Pancreas (tissue), 10 donors: ENCODE data around the gene CD300H. TPM values are rescaled to one million over a fixed set of nuclear protein-coding genes. Genes with fewer than 3 reads are reported as not detected.
A peak's percentile ranks its signal among the peaks of the same experiment; 100 is the strongest.

Source experiments
- ATAC-seq, 4 donors: fragments of 200-7000 bp; cut with Tn5 transposase; one replicate each; pipeline versions ENCODE4 v1.8.0 to v1.9.1; 2020; ENCODE audit warnings: mild to moderate bottlenecking in 4 of 4, moderate library complexity in 4 of 4
- DNase-seq, 6 donors: peaks; one replicate each; pipeline ENCODE4 v3.0.0-alpha.2; 2020
- FAIRE-seq: peaks from 2 replicates; lab custom pipeline; 2012; peaks lifted over from hg19 to GRCh38; lab: Jason Lieb, UNC
- H3K27ac ChIP-seq, 4 donors: fragments of 200-600 bp; sonication (generic); 1 replicate in 3 of 4; 2 replicates in 1 of 4; pipeline versions ENCODE4 v1.5.0 to v1.8.0; 2020
- H3K27me3 ChIP-seq, 4 donors: fragments of 200-600 bp; one replicate each; pipeline ENCODE4 v1.8.0; 2021
- H3K36me3 ChIP-seq, 3 donors: fragments of 200-600 bp; sonication (generic) in 1 of 3; one replicate each; pipeline versions ENCODE4 v1.5.0 to v1.8.0; 2020 to 2021
- H3K4me1 ChIP-seq, 3 donors: fragments of 200-600 bp; one replicate each; pipeline ENCODE4 v1.8.0; 2021
- H3K4me3 ChIP-seq, 4 donors: fragments of 200-600 bp; sonication (generic) in 2 of 4; one replicate each; pipeline versions ENCODE4 v1.5.0 to v1.8.0; 2020 to 2021
- H3K9me3 ChIP-seq, 4 donors: fragments of 200-600 bp; one replicate each; pipeline ENCODE4 v1.8.0; 2021
- CTCF ChIP-seq, 4 donors: fragments of 200-600 bp; sonication (generic) in 3 of 4; IDR thresholded peaks; one replicate each; pipeline versions ENCODE4 v1.5.0 to v1.8.0; 2021; ENCODE audit warnings: antibody characterized with exemption in 4 of 4
- WGBS, 2 donors: extraction: QIAGEN DNeasy Blood & Tissue Kit; methylation state at CpG; one replicate each; pipeline ENCODE4 v1.1.7; 2013; 5-methylcytosine and 5-hydroxymethylcytosine counted together
- intact Hi-C, 3 donors: fragments of 100-400 bp; cut with DNase I; formaldehyde crosslinking; loops; one replicate each; pipeline versions ENCODE4 v1.11.1 to v1.14.2; 2022
- polyA plus RNA-seq, 2 donors: library from polyadenylated mRNA; stranded (reverse); fragments of 200-250 nt; gene quantifications; one replicate each; pipeline ENCODE4 v1.2.3, GENCODE V29; 2013
- total RNA-seq, 6 donors: library from RNA; stranded (reverse); fragmentation: NEBNext Ultra II Directional in 4 of 6; extraction: Animal tissue kit (Norgen Biotek cat#: 25700) in 4 of 6; gene quantifications; one replicate each; pipeline versions ENCODE4 v1.2.1 to v1.2.4, GENCODE V29; 2021 to 2023
- donor health status: healthy with polysubstance abuse.
- donor health status: DM: no; HTN: no; CAD: no; lungs with moderate emphysema.
- donor health status: DM: no; HTN: no; CAD: no.
- donor health status: control.
- donor health status: control.
- donor health status: Bipolar disorder and iron deficiency.
- donor health status: DM: yes; HTN: yes; CAD: no.
- donor health status: DM: no; HTN: no; CAD: no.
- donor health status: DM: no; HTN: no; CAD: no.
- donor health status: DM: yes; HTN: yes; CAD: no.

Gene CD300H
- total and polyA plus RNA-seq, 8 donors: not detected

GRCh38 chr17:74569020-74570003 lies 2.0 kb upstream of the CD300H start:
- Histone ChIP-seq H3K27me3 (no peaks in the 10 kb centered on the region), H3K27ac (no peak overlapping the region), H3K4me3 (no peak overlapping the region), H3K36me3 (no peaks in the 10 kb centered on the region), H3K9me3 (no peaks in the 10 kb centered on the region), H3K4me1 (no peaks in the 10 kb centered on the region)
- FAIRE-seq: no peak
- intact Hi-C loops: no loop called here
- peak in 1 of 6 donors; percentile 53 for DNase-seq
- 51 to 66% methylated on average over 32 of the region's 32 CpGs for WGBS, 2 donors
- ATAC-seq: peak in 3 of 4 donors; percentile 59 to 81 (median 74)
- no peak for TF ChIP-seq CTCF (IDR thresholded peaks at IDR 0.05)

GRCh38 chr17:74568106-74568873 lies 981 bp upstream of the CD300H start:
- ATAC-seq: no peak
- no peaks in the 10 kb centered on the region for H3K36me3 ChIP-seq
- intact Hi-C loops: no loop called here
- H3K27me3 ChIP-seq: no peaks in the 10 kb centered on the region
- H3K27ac ChIP-seq: no peak overlapping the region
- 51 to 55% methylated on average over 4 of the region's 4 CpGs for WGBS, 2 donors
- no peaks in the 10 kb centered on the region for H3K4me1 ChIP-seq
- no peaks in the 10 kb centered on the region for H3K9me3 ChIP-seq
- FAIRE-seq: no peak
- TF ChIP-seq CTCF (IDR thresholded peaks at IDR 0.05): no peak
- DNase-seq: no peak
- H3K4me3 ChIP-seq: no peak overlapping the region

- Histone ChIP-seq H3K27me3 (no peaks in the 10 kb centered on the region), H3K36me3 (no peaks in the 10 kb centered on the region), H3K27ac (no peak overlapping the region), H3K4me1 (no peaks in the 10 kb centered on the region), H3K9me3 (no peaks in the 10 kb centered on the region), H3K4me3 (no peak overlapping the region)
- FAIRE-seq: no peak
- intact Hi-C loops: no loop called here
- TF ChIP-seq CTCF (IDR thresholded peaks at IDR 0.05): peak in 2 of 4 donors; percentile 18 to 25
- no peak for DNase-seq
- ATAC-seq: peak in 3 of 4 donors; percentile 23 to 56 (median 31)
- WGBS, 2 donors: 29 to 36% methylated on average over 9 of the region's 9 CpGs
Observed at GRCh38 chr17:74566132-74566753, 1.1 kb downstream of the CD300H start.

GRCh38 chr17:74565126-74565525 lies 2.2 kb downstream of the CD300H start:
- Histone ChIP-seq H3K36me3 (no peaks in the 10 kb centered on the region), H3K4me3 (no peak overlapping the region), H3K27ac (no peak overlapping the region), H3K9me3 (no peaks in the 10 kb centered on the region), H3K4me1 (no peaks in the 10 kb centered on the region), H3K27me3 (no peaks in the 10 kb centered on the region)
- ATAC-seq: no peak
- no peak for DNase-seq
- FAIRE-seq: no peak
- no peak for TF ChIP-seq CTCF (IDR thresholded peaks at IDR 0.05)
- intact Hi-C loops: no loop called here
- 32 to 46% methylated on average over 5 of the region's 5 CpGs for WGBS, 2 donors
